NT2/D1 (cell line): ENCODE results near the gene ZNF385B.

Experiments
- SUZ12 ChIP-seq: IDR thresholded peaks from 2 replicates; pipeline ENCODE4 v1.6.1; 2011; ENCODE audit not compliant: insufficient read length, insufficient read depth; ENCODE audit errors: extremely low read depth
- YY1 ChIP-seq: IDR thresholded peaks from 2 replicates; pipeline ENCODE4 v1.6.1; 2011; ENCODE audit not compliant: insufficient read length, insufficient read depth
- ZNF274 ChIP-seq: IDR thresholded peaks from 2 replicates; pipeline ENCODE4 v1.6.1; 2011; ENCODE audit warnings: mild to moderate bottlenecking, low read depth, low read length

- TF ChIP-seq YY1, result no peak
- no peak for TF ChIP-seq ZNF274
- TF ChIP-seq SUZ12, result no peak
Measured at GRCh38 chr2:179441551-179441950, 419.9 kb downstream of the ZNF385B start.
